Esophagus squamous epithelium (tissue), 5 donors: ENCODE data around the gene CHRNG. TPM values are rescaled to one million over a fixed set of nuclear protein-coding genes. Genes with fewer than 3 reads are reported as not detected.

Experiments used
- DNase-seq: peaks from one replicate; lab custom pipeline; 2025; lab: John Stamatoyannopoulos, UW
- H3K27ac ChIP-seq, 4 donors: fragments of 200-600 bp; sonication (generic); one replicate each; pipeline ENCODE4 v1.5.1; 2016 to 2019; ENCODE audit warnings: mild to moderate bottlenecking in 1 of 4
- H3K27me3 ChIP-seq, 4 donors: fragments of 200-600 bp; sonication (generic); 1 replicate in 3 of 4; 2 replicates in 1 of 4; pipeline versions ENCODE4 v1.5.1 to v1.6.0; 2017 to 2021; ENCODE audit warnings: antibody characterized with exemption in 1 of 4
- H3K36me3 ChIP-seq, 3 donors: fragments of 200-600 bp; sonication (generic); one replicate each; pipeline ENCODE4 v1.5.1; 2016 to 2019
- H3K4me1 ChIP-seq, 3 donors: fragments of 200-600 bp; sonication (generic); one replicate each; pipeline ENCODE4 v1.5.1; 2017 to 2019
- H3K4me3 ChIP-seq, 4 donors: fragments of 200-600 bp; sonication (generic); 1 replicate in 3 of 4; 2 replicates in 1 of 4; pipeline ENCODE4 v1.5.1; 2016 to 2019; ENCODE audit warnings: mild to moderate bottlenecking in 2 of 4, moderate library complexity in 1 of 4
- H3K9me3 ChIP-seq, 3 donors: fragments of 200-600 bp; sonication (generic); one replicate each; pipeline ENCODE4 v1.5.1; 2016 to 2019
- CTCF ChIP-seq, 6 experiments: fragments of 450-650 bp in 4 of 6; fragments of 200-600 bp in 2 of 6; sonication (generic) in 2 of 6; IDR thresholded peaks; one replicate each; pipeline ENCODE4 v1.5.1; 2016 to 2019; ENCODE audit warnings: antibody characterized with exemption in 6 of 6, mild to moderate bottlenecking in 4 of 6, moderate library complexity in 4 of 6
- POLR2A ChIP-seq, 4 donors: fragments of 450-650 bp; IDR thresholded peaks; one replicate each; pipeline ENCODE4 v1.6.1; 2017; ENCODE audit warnings: antibody characterized with exemption in 4 of 4, mild to moderate bottlenecking in 4 of 4, moderate library complexity in 3 of 4
- WGBS, 2 donors: methylation state at CpG; one replicate each; pipeline ENCODE4 v1.1.5; 2018; 5-methylcytosine and 5-hydroxymethylcytosine counted together
- intact Hi-C: fragments of 100-400 bp; cut with DNase I; formaldehyde crosslinking; loops from one replicate; pipeline ENCODE4 v1.15.0; 2022
- total RNA-seq, 4 donors: library from RNA; depleted of rRNA; stranded (reverse); fragments of >200 nt; gene quantifications; one replicate each; pipeline ENCODE4 v1.1.0, GENCODE V29; 2016
- donor health status: DM: yes; HTN: yes; CAD: no.

CHRNG gene
- not detected for total RNA-seq

GRCh38 chr2:232539298-232540231, at the start of gene CHRNG:
CHRNG (plus strand) TSS chr2:232539692; CDS start chr2:232539748, 56 bp downstream.
- H3K36me3 ChIP-seq: peaks cover 0 to 7% (median 0%) of the 10 kb centered on the region in 3 donors
- H3K27ac ChIP-seq: no peak within 1 kb of the TSS
- intact Hi-C loops: no loop called here
- H3K4me3 ChIP-seq: no peak within 1 kb of the TSS
- WGBS, 2 donors: 41 to 54% methylated on average over 3 to 6 of the region's 23 CpGs
- DNase-seq: no peak
- peaks cover 0 to 18% (median 4%) of the 10 kb centered on the region in 3 donors for H3K4me1 ChIP-seq
- TF ChIP-seq CTCF (IDR thresholded peaks at IDR 0.05) (no peak), POLR2A (IDR thresholded peaks at IDR 0.05) (no peak)
- peaks cover 0 to 60% (median 0%) of the 10 kb centered on the region in 4 donors for H3K27me3 ChIP-seq
- peaks cover 0 to 6% (median 0%) of the 10 kb centered on the region in 3 donors for H3K9me3 ChIP-seq

DNA sequence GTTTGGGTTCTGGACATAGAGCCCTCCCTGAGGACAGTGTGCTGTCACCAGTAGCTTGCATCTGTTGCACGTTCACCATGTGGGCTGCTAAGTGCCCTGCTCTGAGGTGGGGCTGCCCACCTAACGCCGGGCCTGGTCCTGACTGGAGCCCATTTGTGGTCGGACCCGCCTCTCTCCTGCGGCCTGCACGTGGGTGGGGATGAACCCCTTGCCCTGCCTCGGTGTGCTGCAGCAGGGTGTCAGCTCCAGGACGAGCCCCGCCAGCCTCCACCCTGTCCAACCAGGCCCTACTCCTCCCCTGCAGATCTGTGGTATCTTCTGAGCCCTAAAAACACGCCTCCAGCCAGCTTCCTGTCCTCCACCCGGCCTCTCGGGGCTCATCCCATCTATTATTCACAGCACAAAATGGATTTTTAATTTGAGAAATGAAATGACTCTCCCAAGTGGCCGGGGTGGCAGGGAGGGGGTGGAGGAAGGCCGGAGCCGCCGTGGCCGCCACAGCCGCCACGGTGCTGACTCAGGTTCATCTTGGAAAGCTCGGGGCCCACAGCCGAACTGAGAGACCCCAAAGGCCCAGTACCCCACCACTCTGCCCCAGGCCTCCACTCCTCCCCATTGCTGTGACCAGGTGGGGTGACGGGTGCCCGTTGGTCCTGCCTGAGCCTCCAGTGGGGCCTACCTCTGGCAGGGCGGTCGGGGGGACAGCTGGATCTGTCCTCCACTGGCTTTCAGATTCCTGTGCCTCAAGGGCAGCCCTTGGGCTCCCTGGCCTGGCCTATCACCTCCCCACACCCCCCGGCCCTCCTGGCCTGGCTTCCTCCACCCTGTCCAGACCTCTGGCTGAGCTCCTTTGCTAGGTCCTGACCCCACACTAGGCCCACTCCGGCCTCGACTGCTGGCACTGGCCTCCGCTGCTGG, 49.0 kb upstream of the CHRNG start:
- no peak for DNase-seq
- WGBS, 2 donors: 86% methylated on average over 4 of the region's 30 CpGs; no CpG with 5 or more reads in 1 of the 2 donors
- TF ChIP-seq CTCF (IDR thresholded peaks at IDR 0.05) (no peak), POLR2A (IDR thresholded peaks at IDR 0.05) (no peak)
- intact Hi-C loops: no loop called here
- peaks cover 0 to 58% (median 10%) of the 10 kb centered on the region in 4 donors for H3K27me3 ChIP-seq
- H3K36me3 ChIP-seq: no peaks in the 10 kb centered on the region
- H3K9me3 ChIP-seq: no peaks in the 10 kb centered on the region
- no peak overlapping the region for H3K4me3 ChIP-seq
- H3K27ac ChIP-seq: no peak overlapping the region
- H3K4me1 ChIP-seq: peaks cover 8 to 27% (median 24%) of the 10 kb centered on the region in 3 donors

DNA sequence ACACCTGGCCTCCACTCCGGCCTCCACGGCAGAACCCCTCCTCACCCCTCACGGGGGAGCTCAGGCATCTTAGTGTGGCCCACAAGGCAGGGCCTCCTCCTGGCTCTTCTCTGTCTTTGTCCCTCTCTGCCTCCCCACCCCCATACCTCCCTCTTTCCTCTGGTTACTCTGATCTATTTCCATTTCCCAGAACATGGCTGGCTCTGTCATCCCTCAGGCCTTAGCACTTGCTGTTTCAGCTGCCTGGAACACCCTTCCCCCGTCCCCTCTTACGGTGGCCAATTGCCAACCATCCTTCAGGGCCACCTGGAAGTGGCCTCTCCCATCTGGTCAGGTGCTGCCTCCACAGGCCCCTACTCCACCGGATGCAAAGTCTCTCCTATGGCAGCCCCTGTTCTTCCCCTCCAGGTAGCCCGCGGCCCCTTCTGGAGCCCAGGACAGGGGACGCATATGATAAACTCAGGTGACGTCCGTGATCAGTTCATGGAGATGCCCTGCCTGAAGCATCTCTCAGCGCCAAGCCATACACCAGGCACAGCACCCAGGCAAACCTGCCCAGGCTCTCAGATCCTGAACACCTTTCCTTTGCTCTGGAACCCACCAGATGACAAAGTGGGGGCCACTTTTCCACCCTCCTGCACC, 48.2 kb upstream of the CHRNG start:
- H3K27ac ChIP-seq: no peak overlapping the region

GRCh38 chr2:232492236-232492848, 47.1 kb upstream of the CHRNG start:
- TF ChIP-seq CTCF (IDR thresholded peaks at IDR 0.05) (no peak), POLR2A (IDR thresholded peaks at IDR 0.05) (no peak)

More for the DNA sequence above, 48.2 kb upstream of the CHRNG start:
- no peak for DNase-seq
- WGBS, 2 donors: 86 to 88% methylated on average over 9 to 10 of the region's 12 CpGs
- Histone ChIP-seq H3K4me3 (no peak overlapping the region), H3K27me3 (peaks cover 0 to 51% (median 7%) of the 10 kb centered on the region in 4 donors), H3K4me1 (peaks cover 5 to 20% (median 16%) of the 10 kb centered on the region in 3 donors), H3K36me3 (no peaks in the 10 kb centered on the region), H3K9me3 (no peaks in the 10 kb centered on the region)
- no peak for TF ChIP-seq CTCF (IDR thresholded peaks at IDR 0.05)
- no peak for TF ChIP-seq POLR2A (IDR thresholded peaks at IDR 0.05)
- intact Hi-C loops: no loop called here

More at GRCh38 chr2:232492236-232492848, 47.1 kb upstream of the CHRNG start:
- Histone ChIP-seq H3K4me1 (peaks cover 0 to 9% (median 5%) of the 10 kb centered on the region in 3 donors), H3K36me3 (no peaks in the 10 kb centered on the region), H3K4me3 (no peak overlapping the region), H3K9me3 (no peaks in the 10 kb centered on the region), H3K27me3 (peaks cover 0 to 46% (median 2%) of the 10 kb centered on the region in 4 donors), H3K27ac (no peak overlapping the region)
- DNase-seq: no peak
- 43 to 49% methylated on average over 8 of the region's 8 CpGs for WGBS, 2 donors
- intact Hi-C loops: no loop called here
